ENCODE data around the gene HNRNPAB. TPM values are rescaled to one million over a fixed set of nuclear protein-coding genes. Genes with fewer than 3 reads are reported as not detected.

Gene HNRNPAB
- total RNA-seq, 4 donors from 2014 or later = 74.8 to 135 (median 81.4) TPM

DNA sequence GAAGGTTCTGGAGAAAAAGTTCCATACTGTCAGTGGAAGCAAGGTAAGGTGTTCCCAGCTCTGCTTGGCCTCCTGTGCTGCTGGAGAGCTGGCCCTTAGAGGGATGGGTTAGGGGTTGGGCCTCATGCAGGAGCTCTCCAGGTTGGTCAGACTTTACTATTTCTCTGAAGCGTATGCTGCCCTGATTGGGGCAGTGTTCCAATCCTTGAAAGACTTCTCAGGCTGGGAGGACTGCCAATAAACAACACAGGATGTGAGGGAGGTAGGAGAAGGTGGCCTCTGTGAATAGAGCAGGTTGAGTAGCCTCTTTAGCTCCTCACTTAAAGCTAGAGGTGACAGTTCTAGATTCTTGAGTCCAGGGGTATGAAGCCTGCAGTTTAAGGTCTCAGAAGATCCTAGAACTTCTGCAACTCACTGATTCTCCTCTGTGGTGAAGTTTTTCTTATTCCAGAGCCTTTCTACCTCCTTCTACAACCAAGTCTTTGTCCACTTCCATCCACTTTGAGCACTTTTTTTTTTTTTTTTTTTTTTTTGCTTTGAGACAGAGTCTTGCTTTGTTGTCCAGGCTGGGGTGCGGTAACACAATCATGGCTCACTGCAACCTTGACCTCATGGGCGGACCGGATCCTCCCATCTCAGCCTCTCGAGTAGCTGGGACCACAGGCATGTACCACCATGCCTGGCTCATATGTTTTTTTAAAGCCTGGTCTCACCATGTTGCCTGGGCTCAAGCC lies 3.0 kb downstream of the HNRNPAB start:
- peak overlapping the region in 1 of 4 donors; percentile 87 for H3K4me3 ChIP-seq
- H3K9me3 ChIP-seq = no peaks in the 10 kb centered on the region
- H3K36me3 ChIP-seq = peaks cover 0 to 58% (median 0%) of the 10 kb centered on the region in 3 donors
- DNase-seq = peak in 2 of 3 donors; percentile 60 to 67
- no peaks in the 10 kb centered on the region for H3K27me3 ChIP-seq
- peak in 1 of 2 donors; percentile 65 for TF ChIP-seq POLR2A (IDR thresholded peaks at IDR 0.05)
- no peak for TF ChIP-seq CTCF (IDR thresholded peaks at IDR 0.05)
- peak overlapping the region in 3 of 4 donors; percentile 97 to 99 (median 98) for H3K27ac ChIP-seq
- peaks cover 3 to 51% (median 13%) of the 10 kb centered on the region in 4 donors for H3K4me1 ChIP-seq

GRCh38 chr5:178207917-178208280 lies 3.6 kb downstream of the HNRNPAB start:
- DNase-seq = peak in 2 of 3 donors; percentile 76 to 84
- TF ChIP-seq POLR2A (IDR thresholded peaks at IDR 0.05) (peak in 1 of 2 donors; percentile 47), CTCF (IDR thresholded peaks at IDR 0.05) (no peak)
- Histone ChIP-seq H3K27ac (peak overlapping the region in 3 of 4 donors; percentile 97 to 99 (median 98)), H3K27me3 (no peaks in the 10 kb centered on the region), H3K4me3 (no peak overlapping the region), H3K4me1 (peaks cover 3 to 56% (median 16%) of the 10 kb centered on the region in 4 donors), H3K9me3 (no peaks in the 10 kb centered on the region), H3K36me3 (peaks cover 0 to 64% (median 0%) of the 10 kb centered on the region in 3 donors)

- H3K36me3 ChIP-seq = peaks cover 0 to 69% (median 0%) of the 10 kb centered on the region in 3 donors
- no peaks in the 10 kb centered on the region for H3K9me3 ChIP-seq
- peak in 1 of 3 donors; percentile 27 for DNase-seq
- H3K27me3 ChIP-seq = no peaks in the 10 kb centered on the region
- peak overlapping the region in 3 of 4 donors; percentile 97 to 99 (median 98) for H3K27ac ChIP-seq
- H3K4me1 ChIP-seq = peaks cover 3 to 64% (median 18%) of the 10 kb centered on the region in 4 donors
- no peak overlapping the region for H3K4me3 ChIP-seq
- peak in 3 of 6 experiments; percentile 6 to 20 (median 9) for TF ChIP-seq CTCF (IDR thresholded peaks at IDR 0.05)
- TF ChIP-seq POLR2A (IDR thresholded peaks at IDR 0.05) = no peak
Observed at GRCh38 chr5:178208540-178209227, 4.4 kb downstream of the HNRNPAB start.

DNA sequence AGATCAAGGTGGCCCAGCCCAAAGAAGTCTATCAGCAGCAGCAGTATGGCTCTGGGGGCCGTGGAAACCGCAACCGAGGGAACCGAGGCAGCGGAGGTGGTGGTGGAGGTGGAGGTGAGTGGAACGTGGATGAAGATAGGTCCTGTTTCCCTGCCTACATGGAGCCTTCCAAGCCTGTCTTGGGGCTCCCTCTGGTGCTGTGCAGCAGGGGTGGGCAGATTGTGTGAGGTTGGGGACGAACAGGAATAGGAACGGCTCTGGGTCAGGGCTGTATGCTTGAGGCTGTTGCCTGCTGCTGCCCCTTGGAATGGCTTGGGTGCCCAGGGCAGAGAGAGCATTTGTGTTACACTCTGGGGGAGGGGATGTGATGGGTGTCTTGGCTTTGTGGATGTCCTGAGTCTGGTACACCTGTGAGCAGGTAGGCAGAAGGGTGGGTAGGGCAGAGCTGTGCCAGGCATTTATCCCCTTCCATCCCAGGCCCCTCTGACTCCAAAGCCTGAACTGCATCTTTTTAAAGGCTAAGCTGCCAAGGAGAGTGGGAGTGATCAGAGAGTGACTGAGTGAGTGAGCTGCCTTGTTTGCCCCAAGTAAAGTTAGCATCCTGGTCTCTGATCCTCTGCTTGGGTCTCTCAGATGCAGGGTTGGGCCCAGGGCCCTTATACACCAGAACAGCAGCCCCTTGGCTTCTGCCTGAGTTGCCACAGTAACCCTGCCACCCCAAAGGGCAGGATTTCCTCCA lies 5.2 kb downstream of the HNRNPAB start:
- peaks cover 0 to 77% (median 0%) of the 10 kb centered on the region in 3 donors for H3K36me3 ChIP-seq
- no peaks in the 10 kb centered on the region for H3K27me3 ChIP-seq
- peak overlapping the region in 3 of 4 donors; percentile 97 to 99 (median 98) for H3K27ac ChIP-seq
- peaks cover 0 to 72% (median 25%) of the 10 kb centered on the region in 4 donors for H3K4me1 ChIP-seq
- no peaks in the 10 kb centered on the region for H3K9me3 ChIP-seq
- TF ChIP-seq POLR2A (IDR thresholded peaks at IDR 0.05) = no peak
- TF ChIP-seq CTCF (IDR thresholded peaks at IDR 0.05) = no peak
- DNase-seq = peak in 1 of 3 donors; percentile 42
- H3K4me3 ChIP-seq = no peak overlapping the region

- no peak overlapping the region for H3K4me3 ChIP-seq
- peak in 1 of 3 donors; percentile 47 for DNase-seq
- H3K27ac ChIP-seq = peak overlapping the region in 2 of 4 donors; percentile 46 to 99
- no peaks in the 10 kb centered on the region for H3K27me3 ChIP-seq
- peaks cover 0 to 78% (median 29%) of the 10 kb centered on the region in 4 donors for H3K4me1 ChIP-seq
- peaks cover 0 to 83% (median 0%) of the 10 kb centered on the region in 3 donors for H3K36me3 ChIP-seq
- TF ChIP-seq POLR2A (IDR thresholded peaks at IDR 0.05) (no peak), CTCF (IDR thresholded peaks at IDR 0.05) (no peak)
- H3K9me3 ChIP-seq = no peaks in the 10 kb centered on the region
Observed at GRCh38 chr5:178210073-178210535, 5.8 kb downstream of the HNRNPAB start.
